Gastroesophageal sphincter (tissue), 4 donors: ENCODE measurements around the gene LYVE1. TPM values are rescaled to one million over a fixed set of nuclear protein-coding genes. Genes with fewer than 3 reads are reported as not detected.

ENCODE experiments used
- ATAC-seq: fragments of 150-250 bp; one replicate; pipeline ENCODE4 v1.9.1; 2016; ENCODE audit warnings: mild to moderate bottlenecking, moderate library complexity
- H3K27ac ChIP-seq, 4 donors: fragments of 200-600 bp; sonication (generic) in 3 of 4; 1 replicate in 3 of 4; 2 replicates in 1 of 4; pipeline ENCODE4 v1.5.1; 2016 to 2019
- H3K27me3 ChIP-seq: fragments of 200-600 bp; sonication (generic); one replicate; pipeline ENCODE4 v1.5.1; 2019
- H3K36me3 ChIP-seq, 2 donors: fragments of 200-600 bp; sonication (generic); one replicate each; pipeline ENCODE4 v1.5.1; 2019; ENCODE audit warnings: control low read depth in 1 of 2
- H3K4me1 ChIP-seq, 3 donors: fragments of 200-600 bp; sonication (generic); 1 replicate in 2 of 3; 2 replicates in 1 of 3; pipeline ENCODE4 v1.5.1; 2016 to 2019; ENCODE audit warnings: control low read depth in 2 of 3
- H3K4me3 ChIP-seq, 2 donors: fragments of 200-600 bp; sonication (generic); one replicate each; pipeline ENCODE4 v1.5.1; 2019; ENCODE audit warnings: mild to moderate bottlenecking in 1 of 2, moderate library complexity in 1 of 2
- H3K9me3 ChIP-seq, 3 donors: fragments of 200-600 bp; sonication (generic); one replicate each; pipeline ENCODE4 v1.5.1; 2017 to 2019; ENCODE audit warnings: control low read depth in 2 of 3
- CTCF ChIP-seq, 4 experiments: fragments of 200-600 bp in 2 of 4; fragments of 450-650 bp in 2 of 4; sonication (generic) in 1 of 4; IDR thresholded peaks; one replicate each; pipeline ENCODE4 v1.5.1; 2017 to 2019; ENCODE audit warnings: antibody characterized with exemption in 4 of 4, mild to moderate bottlenecking in 2 of 4, moderate library complexity in 2 of 4
- EP300 ChIP-seq: sonication (generic); formaldehyde crosslinking; IDR thresholded peaks from one replicate; pipeline ENCODE4 v1.6.1; 2017; ENCODE audit warnings: antibody characterized with exemption, mild to moderate bottlenecking
- POLR2A ChIP-seq, 2 donors: fragments of 450-650 bp; IDR thresholded peaks; one replicate each; pipeline ENCODE4 v1.6.1; 2017; ENCODE audit warnings: antibody characterized with exemption in 2 of 2, mild to moderate bottlenecking in 2 of 2, moderate library complexity in 1 of 2
- POLR2AphosphoS5 ChIP-seq: sonication (generic); formaldehyde crosslinking; IDR thresholded peaks from one replicate; pipeline ENCODE4 v1.6.1; 2017; ENCODE audit warnings: antibody characterized with exemption
- WGBS, 2 donors: methylation state at CpG; one replicate each; pipeline ENCODE4 v1.1.5; 2018; ENCODE audit warnings: low coverage in 1 of 2; 5-methylcytosine and 5-hydroxymethylcytosine counted together
- total RNA-seq, 4 donors: library from RNA; depleted of rRNA; stranded (reverse); fragments of >200 nt; gene quantifications; one replicate each; pipeline ENCODE4 v1.1.0, GENCODE V29; 2016

The LYVE1 gene
- total RNA-seq, 4 donors from 2014 or later, result 13.2 to 191 (median 102) TPM

GRCh38 chr11:10515418-10515817, 53.0 kb downstream of the LYVE1 start:
- peaks cover 0 to 9% (median 0%) of the 10 kb centered on the region in 3 donors for H3K4me1 ChIP-seq
- H3K36me3 ChIP-seq, result peaks cover 0 to 40% of the 10 kb centered on the region in 2 donors
- WGBS, 2 donors, result 94% methylated on average over 3 of the region's 3 CpGs
- no peak overlapping the region for H3K27ac ChIP-seq
- no peaks in the 10 kb centered on the region for H3K27me3 ChIP-seq
- TF ChIP-seq EP300 (no peak), POLR2A (IDR thresholded peaks at IDR 0.05) (no peak), CTCF (IDR thresholded peaks at IDR 0.05) (no peak), POLR2AphosphoS5 (no peak)
- no peak overlapping the region for H3K4me3 ChIP-seq
- ATAC-seq, result no peak
- H3K9me3 ChIP-seq, result no peaks in the 10 kb centered on the region

GRCh38 chr11:10514709-10515108, 53.8 kb downstream of the LYVE1 start:
- Histone ChIP-seq H3K4me3 (no peak overlapping the region), H3K27me3 (no peaks in the 10 kb centered on the region), H3K27ac (no peak overlapping the region), H3K4me1 (peaks cover 0 to 9% (median 0%) of the 10 kb centered on the region in 3 donors), H3K9me3 (no peaks in the 10 kb centered on the region), H3K36me3 (peaks cover 0 to 33% of the 10 kb centered on the region in 2 donors)
- no peak for TF ChIP-seq POLR2AphosphoS5
- no peak for TF ChIP-seq CTCF (IDR thresholded peaks at IDR 0.05)
- no peak for TF ChIP-seq EP300
- TF ChIP-seq POLR2A (IDR thresholded peaks at IDR 0.05), result no peak
- no peak for ATAC-seq
- 84% methylated on average over 2 of the region's 2 CpGs; no CpG with 5 or more reads in 1 of the 2 donors for WGBS, 2 donors

GRCh38 chr11:10514202-10514601, 54.3 kb downstream of the LYVE1 start:
- H3K27ac ChIP-seq, result no peak overlapping the region
- peaks cover 0 to 28% of the 10 kb centered on the region in 2 donors for H3K36me3 ChIP-seq

GRCh38 chr11:10511181-10511621, 57.3 kb downstream of the LYVE1 start:
- TF ChIP-seq CTCF (IDR thresholded peaks at IDR 0.05) (no peak), POLR2A (IDR thresholded peaks at IDR 0.05) (no peak), EP300 (no peak), POLR2AphosphoS5 (no peak)
- 82 to 88% methylated on average over 5 to 6 of the region's 10 CpGs for WGBS, 2 donors
- no peak overlapping the region for H3K4me3 ChIP-seq
- no peak for ATAC-seq
- peaks cover 0 to 9% (median 0%) of the 10 kb centered on the region in 3 donors for H3K4me1 ChIP-seq
- H3K27ac ChIP-seq, result no peak overlapping the region
- H3K36me3 ChIP-seq, result peaks cover 0 to 14% of the 10 kb centered on the region in 2 donors
- H3K9me3 ChIP-seq, result no peaks in the 10 kb centered on the region
- no peaks in the 10 kb centered on the region for H3K27me3 ChIP-seq

More at GRCh38 chr11:10514202-10514601, 54.3 kb downstream of the LYVE1 start:
- H3K27me3 ChIP-seq, result no peaks in the 10 kb centered on the region
- no peaks in the 10 kb centered on the region for H3K9me3 ChIP-seq
- 29 to 40% methylated on average over 2 of the region's 2 CpGs for WGBS, 2 donors
- ATAC-seq, result no peak
- peaks cover 0 to 9% (median 0%) of the 10 kb centered on the region in 3 donors for H3K4me1 ChIP-seq
- H3K4me3 ChIP-seq, result no peak overlapping the region
- no peak for TF ChIP-seq POLR2A (IDR thresholded peaks at IDR 0.05)
- peak; percentile 38 to 51 (median 48) for TF ChIP-seq CTCF (IDR thresholded peaks at IDR 0.05)

Other genes starting within 250 kb of the LYVE1 start
- 1 to 10 TPM; 4.3 to 7.3 (median 5.4) TPM for gene AMPD3, start 113.4 kb downstream of the LYVE1 start, total RNA-seq
- 10 to 100 TPM; 28.4 to 44.8 (median 38.1) TPM for gene RNF141, start 27.5 kb downstream of the LYVE1 start, total RNA-seq
- 100 to 1,000 TPM; 156 to 408 (median 278) TPM for gene IRAG1, start 125.1 kb upstream of the LYVE1 start, total RNA-seq
- 10 to 100 TPM; 18.1 to 21.8 (median 20.9) TPM for gene CTR9, start 182.6 kb upstream of the LYVE1 start, total RNA-seq
- 100 to 1,000 TPM; 587 to 866 (median 665) TPM for gene EIF4G2, start 240.3 kb upstream of the LYVE1 start, total RNA-seq